ENCODE results near the gene MRTFA. TPM values are rescaled to one million over a fixed set of nuclear protein-coding genes. Genes with fewer than 3 reads are reported as not detected.

The MRTFA gene
- total and polyA plus RNA-seq, 9 of the 15 experiments (the other 6 are each of a cell fraction or from before 2014, with no cell fraction given), result 0.84 to 21.1 (median 3.7) TPM

DNA sequence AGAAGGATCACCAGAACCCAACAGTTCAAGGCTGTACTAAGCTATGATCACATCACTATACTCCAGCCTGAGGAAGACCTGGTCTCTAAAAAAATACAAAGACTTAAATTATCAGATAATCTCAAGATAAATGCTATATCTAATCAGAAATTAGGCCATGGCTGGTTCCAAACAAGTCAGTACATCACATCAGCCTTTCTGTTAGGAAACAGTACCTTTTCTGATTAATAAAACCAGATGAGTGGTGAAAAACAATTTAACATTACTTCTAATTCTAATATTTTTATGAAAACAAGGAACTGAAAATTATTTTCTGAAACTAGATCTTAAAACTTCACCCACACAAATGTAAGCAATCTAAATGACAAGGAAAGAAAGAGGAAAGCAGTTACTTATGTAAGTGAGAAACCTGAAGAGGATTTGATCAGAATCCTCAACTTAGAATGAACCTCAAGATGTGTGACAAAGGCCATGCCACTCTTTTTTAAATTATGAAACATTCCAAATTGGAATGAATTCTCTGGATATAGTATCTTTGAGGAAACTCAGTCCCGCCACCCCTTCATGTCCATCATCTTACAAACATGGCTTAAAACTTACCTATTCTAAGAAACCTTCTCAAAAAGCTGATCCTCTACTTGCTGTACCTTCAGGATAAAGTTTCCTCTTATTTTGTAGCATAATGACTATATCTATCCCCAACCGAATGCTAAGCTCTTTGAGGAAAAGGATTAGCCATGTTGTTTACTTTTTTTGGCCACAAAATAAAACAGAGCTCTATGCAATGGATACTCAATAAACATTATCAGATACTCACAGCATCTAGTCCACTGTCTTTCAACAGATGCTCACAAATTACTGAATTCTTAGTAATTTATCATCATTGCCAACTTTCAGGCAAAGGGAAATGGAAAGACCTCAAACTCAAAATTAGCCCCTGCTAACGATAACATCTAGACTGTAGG is 132.0 kb downstream of the MRTFA start:
- H3K4me3 ChIP-seq, result no peak overlapping the region
- FAIRE-seq, result no peak
- no peak for ATAC-seq
- no peaks in the 10 kb centered on the region for H3K79me2 ChIP-seq (ENCODE audit: control insufficient read depth, insufficient read depth, low read length)
- no TSS peak for BruUV-seq (replicated peaks)
- H2AFZ ChIP-seq (ENCODE audit: low read depth, low read length), result no peak overlapping the region
- no peak overlapping the region for H3K9ac ChIP-seq (ENCODE audit: insufficient read depth in 1 of 2, low read depth in 2 of 2, low read length in 2 of 2)
- H3K4me1 ChIP-seq (replicated peaks in 1 of 2; ENCODE audit: control insufficient read depth in 2 of 2, insufficient read depth in 2 of 2, low read length in 2 of 2), result no peaks in the 10 kb centered on the region; a peak in 2 of 5 replicates
- TF ChIP-seq GTF2E2 (tag; IDR thresholded peaks at IDR 0.05) (no peak), GABPB1 (CRISPR knock-in tag; IDR thresholded peaks at IDR 0.05) (no peak)
- TF ChIP-seq, protein P1, sequence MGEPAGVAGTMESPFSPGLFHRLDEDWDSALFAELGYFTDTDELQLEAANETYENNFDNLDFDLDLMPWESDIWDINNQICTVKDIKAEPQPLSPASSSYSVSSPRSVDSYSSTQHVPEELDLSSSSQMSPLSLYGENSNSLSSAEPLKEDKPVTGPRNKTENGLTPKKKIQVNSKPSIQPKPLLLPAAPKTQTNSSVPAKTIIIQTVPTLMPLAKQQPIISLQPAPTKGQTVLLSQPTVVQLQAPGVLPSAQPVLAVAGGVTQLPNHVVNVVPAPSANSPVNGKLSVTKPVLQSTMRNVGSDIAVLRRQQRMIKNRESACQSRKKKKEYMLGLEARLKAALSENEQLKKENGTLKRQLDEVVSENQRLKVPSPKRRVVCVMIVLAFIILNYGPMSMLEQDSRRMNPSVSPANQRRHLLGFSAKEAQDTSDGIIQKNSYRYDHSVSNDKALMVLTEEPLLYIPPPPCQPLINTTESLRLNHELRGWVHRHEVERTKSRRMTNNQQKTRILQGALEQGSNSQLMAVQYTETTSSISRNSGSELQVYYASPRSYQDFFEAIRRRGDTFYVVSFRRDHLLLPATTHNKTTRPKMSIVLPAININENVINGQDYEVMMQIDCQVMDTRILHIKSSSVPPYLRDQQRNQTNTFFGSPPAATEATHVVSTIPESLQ (CRISPR knock-in tag; IDR thresholded peaks at IDR 0.05), result no peak
- intact Hi-C loops (cut with micrococcal nuclease) (no loop called here), in situ Hi-C loops (cut with MboI) (no loop called here)
- DNase-seq (ENCODE audit: extremely low read depth in 1 of 4, low spot score in 3 of 4), result no peak
- no peaks in the 10 kb centered on the region for H3K36me3 ChIP-seq (ENCODE audit: control insufficient read depth, insufficient read depth, low read length)
- CTCF ChIA-PET (ENCODE audit: low intra/inter-chr PET ratio), result interaction anchor here (0.6 kb wide), 1 partner anchor 17 kb away, joined by 5 read pairs; no protein-coding TSS in a partner anchor
- POLR2A ChIA-PET, result interaction anchor here (0.6 to 1.1 kb wide), 4 partner anchors 10 to 225 kb away, joined by 3 read pairs; no protein-coding TSS in a partner anchor
- H3K27me3 ChIP-seq (ENCODE audit: control insufficient read depth in 2 of 2, insufficient read depth in 2 of 2, low read length in 2 of 2), result no peaks in the 10 kb centered on the region
- no peaks in the 10 kb centered on the region for H3K9me1 ChIP-seq (ENCODE audit: control insufficient read depth, insufficient read depth, low read length)
- no peaks in the 10 kb centered on the region for H4K20me1 ChIP-seq (replicated peaks; ENCODE audit: control insufficient read depth, insufficient read depth, low read length)
- no peak overlapping the region for H3K27ac ChIP-seq (ENCODE audit: extremely low read depth, low read depth, low read length)
- no peak overlapping the region for H3K4me2 ChIP-seq (ENCODE audit: insufficient read depth, low read length)
- no peaks in the 10 kb centered on the region for H3K9me3 ChIP-seq (replicated peaks; ENCODE audit: control insufficient read depth, insufficient read depth, low read depth, low read length)
- 21% methylated on average over 3 of the region's 3 CpGs for WGBS (ENCODE audit: insufficient coverage, low coverage, missing lambda C conversion rate)
